Measurements from ENCODE around the gene MTOR.
"Not testable (repeated sequence)": the region's sequence is repeated elsewhere in the genome, so short reads cannot be mapped to it uniquely, and the experiment has no call there.

The MTOR gene

GRCh38 chr1:11178021-11179015 is 84.0 kb downstream of the MTOR start:
- DNase-seq, result no peak

GRCh38 chr1:11176081-11176706 is 86.2 kb downstream of the MTOR start:
- no peak for DNase-seq

GRCh38 chr1:11175461-11175860 is 86.9 kb downstream of the MTOR start:
- no peak for DNase-seq

- no peak for DNase-seq
These were observed 87.9 kb downstream of the MTOR start for GRCh38 chr1:11174261-11174942.

GRCh38 chr1:11170102-11170501 is 92.2 kb downstream of the MTOR start:
- no peak for DNase-seq

GRCh38 chr1:11169202-11169601 is 93.1 kb downstream of the MTOR start:
- DNase-seq, result no peak

- no peak for DNase-seq
These were observed 93.6 kb downstream of the MTOR start for GRCh38 chr1:11168731-11169130.

- not testable (repeated sequence) for DNase-seq
These were observed 95.6 kb downstream of the MTOR start for GRCh38 chr1:11166744-11167143.

GRCh38 chr1:11162752-11163151 is 99.6 kb downstream of the MTOR start:
- DNase-seq, result not testable (repeated sequence)

GRCh38 chr1:11158720-11159321 is 103.5 kb downstream of the MTOR start:
- DNase-seq, result no peak

- no peak for DNase-seq
These were observed 104.1 kb downstream of the MTOR start for GRCh38 chr1:11158291-11158690.

GRCh38 chr1:11157867-11158266 is 104.5 kb downstream of the MTOR start:
- no peak for DNase-seq

GRCh38 chr1:11157394-11157793 is 105.0 kb downstream of the MTOR start:
- no peak for DNase-seq

- DNase-seq, result no peak
These were observed 105.4 kb downstream of the MTOR start for GRCh38 chr1:11156963-11157362.

- DNase-seq, result no peak
These were observed 105.9 kb downstream of the MTOR start for GRCh38 chr1:11156441-11156840.

GRCh38 chr1:11153184-11153583 is 109.2 kb downstream of the MTOR start:
- DNase-seq, result no peak

- DNase-seq, result no peak
These were observed 109.6 kb downstream of the MTOR start for GRCh38 chr1:11152755-11153154.

GRCh38 chr1:11151826-11152612 is 110.3 kb downstream of the MTOR start:
- DNase-seq, result no peak

- no peak for DNase-seq
These were observed 111.2 kb downstream of the MTOR start for GRCh38 chr1:11151114-11151513.

- DNase-seq, result no peak
These were observed 112.0 kb downstream of the MTOR start for GRCh38 chr1:11150326-11150725.

GRCh38 chr1:11147197-11147770 is 115.1 kb downstream of the MTOR start:
- no peak for DNase-seq

GRCh38 chr1:11145741-11146140 is 116.6 kb downstream of the MTOR start:
- DNase-seq, result no peak

All from GF-D8 (cell line).